ENCODE measurements around the gene PSMD2.

The PSMD2 gene

GRCh38 chr3:184289426-184289938 lies 9.6 kb upstream of the PSMD2 start:
- H3K36me3 ChIP-seq (ENCODE audit: insufficient read depth, low read depth, low read length), result no peaks in the 10 kb centered on the region
- no peaks in the 10 kb centered on the region for H3K9me3 ChIP-seq (ENCODE audit: insufficient read depth, low read depth, low read length)
- no peak overlapping the region for H3K9ac ChIP-seq (ENCODE audit: low read depth, low read length)
- no peak overlapping the region for H3K4me3 ChIP-seq (ENCODE audit: low read length)
- no peak overlapping the region for H3K27ac ChIP-seq (ENCODE audit: low read length)
- no peaks in the 10 kb centered on the region for H3K27me3 ChIP-seq (ENCODE audit: insufficient read depth, low read length)
- H3K4me1 ChIP-seq (ENCODE audit: insufficient read depth, low read length), result no peaks in the 10 kb centered on the region

GRCh38 chr3:184290331-184290730 lies 8.7 kb upstream of the PSMD2 start:
- no peaks in the 10 kb centered on the region for H3K4me1 ChIP-seq (ENCODE audit: insufficient read depth, low read length)

GRCh38 chr3:184291044-184291737 lies 7.8 kb upstream of the PSMD2 start:
- H3K27me3 ChIP-seq (ENCODE audit: insufficient read depth, low read length), result no peaks in the 10 kb centered on the region
- H3K27ac ChIP-seq (ENCODE audit: low read length), result no peak overlapping the region
- no peaks in the 10 kb centered on the region for H3K4me1 ChIP-seq (ENCODE audit: insufficient read depth, low read length)
- no peak overlapping the region for H3K4me3 ChIP-seq (ENCODE audit: low read length)
- no peaks in the 10 kb centered on the region for H3K36me3 ChIP-seq (ENCODE audit: insufficient read depth, low read depth, low read length)
- no peak overlapping the region for H3K9ac ChIP-seq (ENCODE audit: low read depth, low read length)
- H3K9me3 ChIP-seq (ENCODE audit: insufficient read depth, low read depth, low read length), result no peaks in the 10 kb centered on the region

More at GRCh38 chr3:184290331-184290730, 8.7 kb upstream of the PSMD2 start:
- no peaks in the 10 kb centered on the region for H3K36me3 ChIP-seq (ENCODE audit: insufficient read depth, low read depth, low read length)
- no peak overlapping the region for H3K4me3 ChIP-seq (ENCODE audit: low read length)
- H3K9me3 ChIP-seq (ENCODE audit: insufficient read depth, low read depth, low read length), result no peaks in the 10 kb centered on the region
- no peak overlapping the region for H3K27ac ChIP-seq (ENCODE audit: low read length)
- H3K27me3 ChIP-seq (ENCODE audit: insufficient read depth, low read length), result no peaks in the 10 kb centered on the region
- no peak overlapping the region for H3K9ac ChIP-seq (ENCODE audit: low read depth, low read length)

DNA sequence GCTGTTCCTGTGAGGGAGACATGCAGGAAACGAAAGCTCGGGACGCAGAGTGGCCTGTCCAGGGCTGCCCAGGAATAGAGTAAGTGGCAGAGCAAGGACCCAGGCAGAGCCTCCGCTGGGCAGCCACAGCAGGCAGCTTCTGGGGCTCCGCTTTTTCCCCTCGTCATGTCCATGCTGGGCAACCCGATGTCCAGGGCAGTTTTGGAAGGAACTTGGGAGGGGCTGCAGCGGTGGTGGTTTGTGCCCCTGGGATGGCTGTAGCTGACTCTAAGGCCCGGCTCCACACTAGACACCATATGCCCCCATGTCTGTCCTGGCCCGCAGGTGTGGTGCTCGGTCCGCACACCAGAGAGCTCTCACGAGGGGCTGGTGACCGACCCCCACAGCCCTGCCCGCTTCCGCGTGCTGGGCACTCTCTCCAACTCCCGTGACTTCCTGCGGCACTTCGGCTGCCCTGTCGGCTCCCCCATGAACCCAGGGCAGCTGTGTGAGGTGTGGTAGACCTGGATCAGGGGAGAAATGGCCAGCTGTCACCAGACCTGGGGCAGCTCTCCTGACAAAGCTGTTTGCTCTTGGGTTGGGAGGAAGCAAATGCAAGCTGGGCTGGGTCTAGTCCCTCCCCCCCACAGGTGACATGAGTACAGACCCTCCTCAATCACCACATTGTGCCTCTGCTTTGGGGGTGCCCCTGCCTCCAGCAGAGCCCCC lies 7.1 kb upstream of the PSMD2 start:
- H3K27me3 ChIP-seq (ENCODE audit: insufficient read depth, low read length), result no peaks in the 10 kb centered on the region
- no peaks in the 10 kb centered on the region for H3K9me3 ChIP-seq (ENCODE audit: insufficient read depth, low read depth, low read length)
- no peaks in the 10 kb centered on the region for H3K4me1 ChIP-seq (ENCODE audit: insufficient read depth, low read length)
- no peak overlapping the region for H3K9ac ChIP-seq (ENCODE audit: low read depth, low read length)
- no peak overlapping the region for H3K27ac ChIP-seq (ENCODE audit: low read length)
- H3K4me3 ChIP-seq (ENCODE audit: low read length), result no peak overlapping the region
- no peaks in the 10 kb centered on the region for H3K36me3 ChIP-seq (ENCODE audit: insufficient read depth, low read depth, low read length)

DNA sequence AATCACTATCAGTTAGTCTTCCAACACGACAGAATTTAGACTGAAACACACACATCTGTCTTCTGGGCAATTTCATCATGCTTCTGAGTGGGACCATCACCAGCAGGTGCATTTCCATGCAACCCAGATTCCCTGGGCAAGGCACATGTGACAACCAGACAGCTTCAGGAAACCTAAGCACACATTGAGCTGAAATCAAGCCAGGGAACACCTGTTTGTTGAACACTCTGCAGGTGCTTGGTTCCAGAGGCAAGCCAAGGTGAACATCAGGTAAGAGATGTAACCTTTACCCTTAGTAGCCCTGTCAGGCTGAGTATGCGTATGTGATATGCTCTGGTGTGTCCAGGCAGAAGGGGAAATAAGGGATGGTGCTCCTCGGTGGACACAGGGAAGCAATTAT lies 3.3 kb upstream of the PSMD2 start:
- H3K36me3 ChIP-seq (ENCODE audit: insufficient read depth, low read depth, low read length), result peaks cover 9% of the 10 kb centered on the region
- H3K9me3 ChIP-seq (ENCODE audit: insufficient read depth, low read depth, low read length), result no peaks in the 10 kb centered on the region
- H3K9ac ChIP-seq (ENCODE audit: low read depth, low read length), result no peak overlapping the region
- H3K4me3 ChIP-seq (ENCODE audit: low read length), result no peak overlapping the region
- H3K4me1 ChIP-seq (ENCODE audit: insufficient read depth, low read length), result no peaks in the 10 kb centered on the region
- no peaks in the 10 kb centered on the region for H3K27me3 ChIP-seq (ENCODE audit: insufficient read depth, low read length)
- H3K27ac ChIP-seq (ENCODE audit: low read length), result no peak overlapping the region

- no peak overlapping the region for H3K4me3 ChIP-seq (ENCODE audit: low read length)
- H3K4me1 ChIP-seq (ENCODE audit: insufficient read depth, low read length), result no peaks in the 10 kb centered on the region
- H3K27ac ChIP-seq (ENCODE audit: low read length), result no peak overlapping the region
These were observed 2.4 kb upstream of the PSMD2 start for GRCh38 chr3:184296616-184297015.

DNA sequence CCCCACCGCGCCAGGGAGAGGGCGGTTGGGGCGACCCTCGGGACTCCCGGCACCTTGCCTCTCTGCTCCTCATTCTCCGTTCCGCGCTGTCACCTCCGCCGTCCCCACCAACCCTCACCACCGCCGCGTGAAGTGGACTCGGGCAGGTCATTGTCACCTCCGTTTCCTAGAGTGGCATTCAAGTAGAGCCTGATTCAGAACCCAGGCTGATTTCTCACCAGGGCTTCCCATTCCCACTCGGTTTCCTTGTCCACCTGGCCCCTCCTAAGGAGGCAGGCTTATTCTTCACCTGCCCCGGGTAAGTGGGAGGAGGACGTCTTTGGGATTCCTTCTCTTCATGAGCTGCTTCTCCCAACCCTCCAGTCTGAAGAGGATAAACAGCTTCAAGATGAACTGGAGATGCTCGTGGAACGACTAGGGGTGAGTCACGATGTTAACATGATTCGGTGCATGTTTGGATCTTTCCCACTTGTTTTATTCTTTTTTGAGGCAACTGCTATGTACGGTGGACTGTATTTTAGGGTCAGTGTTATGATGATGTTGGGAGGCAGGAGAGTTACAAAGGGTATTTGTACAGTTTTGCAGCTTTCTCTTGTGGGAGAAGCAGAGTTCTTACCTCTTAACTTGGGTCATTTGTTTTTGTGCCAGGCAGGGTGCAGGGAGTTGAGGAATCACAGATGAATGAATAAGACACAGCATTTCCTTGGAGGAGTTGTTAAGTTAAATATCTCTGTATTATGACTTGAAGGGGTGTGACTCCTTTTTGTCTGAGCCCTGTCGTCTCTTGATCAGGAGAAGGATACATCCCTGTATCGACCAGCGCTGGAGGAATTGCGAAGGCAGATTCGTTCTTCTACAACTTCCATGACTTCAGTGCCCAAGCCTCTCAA lies 692 bp downstream of the PSMD2 start:
- Histone ChIP-seq H3K9ac (ENCODE audit: low read depth, low read length) (peak overlapping the region; percentile 94), H3K36me3 (ENCODE audit: insufficient read depth, low read depth, low read length) (peaks cover 49% of the 10 kb centered on the region), H3K4me1 (ENCODE audit: insufficient read depth, low read length) (no peaks in the 10 kb centered on the region), H3K9me3 (ENCODE audit: insufficient read depth, low read depth, low read length) (no peaks in the 10 kb centered on the region), H3K27ac (ENCODE audit: low read length) (peak overlapping the region; percentile 30), H3K27me3 (ENCODE audit: insufficient read depth, low read length) (no peaks in the 10 kb centered on the region), H3K4me3 (ENCODE audit: low read length) (peak overlapping the region; percentile 96)

More at GRCh38 chr3:184296616-184297015, 2.4 kb upstream of the PSMD2 start:
- H3K9ac ChIP-seq (ENCODE audit: low read depth, low read length), result no peak overlapping the region
- H3K36me3 ChIP-seq (ENCODE audit: insufficient read depth, low read depth, low read length), result peaks cover 17% of the 10 kb centered on the region
- H3K9me3 ChIP-seq (ENCODE audit: insufficient read depth, low read depth, low read length), result no peaks in the 10 kb centered on the region
- H3K27me3 ChIP-seq (ENCODE audit: insufficient read depth, low read length), result no peaks in the 10 kb centered on the region

GRCh38 chr3:184300378-184300720 lies 1.3 kb downstream of the PSMD2 start:
- Histone ChIP-seq H3K27me3 (ENCODE audit: insufficient read depth, low read length) (no peaks in the 10 kb centered on the region), H3K9ac (ENCODE audit: low read depth, low read length) (peak overlapping the region; percentile 94; the same call in 1 of the 2 replicates), H3K4me1 (ENCODE audit: insufficient read depth, low read length) (no peaks in the 10 kb centered on the region), H3K36me3 (ENCODE audit: insufficient read depth, low read depth, low read length) (peaks cover 55% of the 10 kb centered on the region), H3K4me3 (ENCODE audit: low read length) (peak overlapping the region; percentile 96), H3K9me3 (ENCODE audit: insufficient read depth, low read depth, low read length) (no peaks in the 10 kb centered on the region), H3K27ac (ENCODE audit: low read length) (no peak overlapping the region)

- Histone ChIP-seq H3K36me3 (ENCODE audit: insufficient read depth, low read depth, low read length) (peaks cover 86% of the 10 kb centered on the region), H3K9me3 (ENCODE audit: insufficient read depth, low read depth, low read length) (no peaks in the 10 kb centered on the region), H3K27ac (ENCODE audit: low read length) (no peak overlapping the region), H3K4me1 (ENCODE audit: insufficient read depth, low read length) (no peaks in the 10 kb centered on the region), H3K4me3 (ENCODE audit: low read length) (no peak overlapping the region), H3K27me3 (ENCODE audit: insufficient read depth, low read length) (no peaks in the 10 kb centered on the region), H3K9ac (ENCODE audit: low read depth, low read length) (no peak overlapping the region)
These were observed 6.5 kb downstream of the PSMD2 start for GRCh38 chr3:184305577-184305976.

- H3K4me3 ChIP-seq (ENCODE audit: low read length), result no peak overlapping the region
- peaks cover 78% of the 10 kb centered on the region for H3K36me3 ChIP-seq (ENCODE audit: insufficient read depth, low read depth, low read length)
- no peaks in the 10 kb centered on the region for H3K9me3 ChIP-seq (ENCODE audit: insufficient read depth, low read depth, low read length)
- no peaks in the 10 kb centered on the region for H3K27me3 ChIP-seq (ENCODE audit: insufficient read depth, low read length)
- no peak overlapping the region for H3K27ac ChIP-seq (ENCODE audit: low read length)
- no peak overlapping the region for H3K9ac ChIP-seq (ENCODE audit: low read depth, low read length)
- H3K4me1 ChIP-seq (ENCODE audit: insufficient read depth, low read length), result no peaks in the 10 kb centered on the region
These were observed 7.4 kb downstream of the PSMD2 start for GRCh38 chr3:184306341-184306972.

GRCh38 chr3:184307915-184308314 lies 8.9 kb downstream of the PSMD2 start:
- no peaks in the 10 kb centered on the region for H3K9me3 ChIP-seq (ENCODE audit: insufficient read depth, low read depth, low read length)
- no peaks in the 10 kb centered on the region for H3K4me1 ChIP-seq (ENCODE audit: insufficient read depth, low read length)
- peaks cover 63% of the 10 kb centered on the region for H3K36me3 ChIP-seq (ENCODE audit: insufficient read depth, low read depth, low read length)
- H3K4me3 ChIP-seq (ENCODE audit: low read length), result no peak overlapping the region
- no peaks in the 10 kb centered on the region for H3K27me3 ChIP-seq (ENCODE audit: insufficient read depth, low read length)
- no peak overlapping the region for H3K9ac ChIP-seq (ENCODE audit: low read depth, low read length)
- H3K27ac ChIP-seq (ENCODE audit: low read length), result no peak overlapping the region
